B cell (primary cell): ENCODE results near the gene ACE.

Experiments
- EZH2 ChIP-seq: IDR thresholded peaks from 2 replicates; pipeline ENCODE4 v1.6.1; 2012; ENCODE audit warnings: borderline replicate concordance, low read depth, mild to moderate bottlenecking, moderate library complexity, low read length; ENCODE audit not compliant: insufficient read depth, poor library complexity, severe bottlenecking
- TF ChIP-seq, protein P1 (sequence below): fragments of 200-600 bp; IDR thresholded peaks from one replicate; pipeline ENCODE4 v1.8.0; 2022; ENCODE audit warnings: antibody characterized with exemption, mild to moderate bottlenecking

DNA sequence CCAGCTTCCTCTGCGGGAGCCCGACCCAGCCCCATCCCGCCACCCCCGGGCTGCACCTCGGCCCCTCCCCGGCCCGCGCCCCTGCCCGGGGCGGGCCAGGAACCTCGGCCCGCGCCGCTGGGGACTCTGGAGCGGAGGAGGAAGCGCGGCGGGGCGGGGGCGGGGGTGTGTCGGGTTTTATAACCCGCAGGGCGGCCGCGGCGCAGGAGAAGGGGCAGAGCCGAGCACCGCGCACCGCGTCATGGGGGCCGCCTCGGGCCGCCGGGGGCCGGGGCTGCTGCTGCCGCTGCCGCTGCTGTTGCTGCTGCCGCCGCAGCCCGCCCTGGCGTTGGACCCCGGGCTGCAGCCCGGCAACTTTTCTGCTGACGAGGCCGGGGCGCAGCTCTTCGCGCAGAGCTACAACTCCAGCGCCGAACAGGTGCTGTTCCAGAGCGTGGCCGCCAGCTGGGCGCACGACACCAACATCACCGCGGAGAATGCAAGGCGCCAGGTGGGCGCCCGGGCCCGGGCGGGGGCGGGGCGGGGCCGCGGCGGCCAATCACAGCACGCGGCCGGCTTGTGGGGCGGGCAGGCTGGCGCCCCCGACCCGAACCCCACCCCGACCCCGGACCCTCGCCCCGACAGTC lies at the start of gene ACE:
- TF ChIP-seq, protein P1, sequence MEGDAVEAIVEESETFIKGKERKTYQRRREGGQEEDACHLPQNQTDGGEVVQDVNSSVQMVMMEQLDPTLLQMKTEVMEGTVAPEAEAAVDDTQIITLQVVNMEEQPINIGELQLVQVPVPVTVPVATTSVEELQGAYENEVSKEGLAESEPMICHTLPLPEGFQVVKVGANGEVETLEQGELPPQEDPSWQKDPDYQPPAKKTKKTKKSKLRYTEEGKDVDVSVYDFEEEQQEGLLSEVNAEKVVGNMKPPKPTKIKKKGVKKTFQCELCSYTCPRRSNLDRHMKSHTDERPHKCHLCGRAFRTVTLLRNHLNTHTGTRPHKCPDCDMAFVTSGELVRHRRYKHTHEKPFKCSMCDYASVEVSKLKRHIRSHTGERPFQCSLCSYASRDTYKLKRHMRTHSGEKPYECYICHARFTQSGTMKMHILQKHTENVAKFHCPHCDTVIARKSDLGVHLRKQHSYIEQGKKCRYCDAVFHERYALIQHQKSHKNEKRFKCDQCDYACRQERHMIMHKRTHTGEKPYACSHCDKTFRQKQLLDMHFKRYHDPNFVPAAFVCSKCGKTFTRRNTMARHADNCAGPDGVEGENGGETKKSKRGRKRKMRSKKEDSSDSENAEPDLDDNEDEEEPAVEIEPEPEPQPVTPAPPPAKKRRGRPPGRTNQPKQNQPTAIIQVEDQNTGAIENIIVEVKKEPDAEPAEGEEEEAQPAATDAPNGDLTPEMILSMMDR = no peak
- TF ChIP-seq EZH2 = no peak
